ENCODE measurements around the gene PRAMEF12.

The PRAMEF12 gene

GRCh38 chr1:12757836-12758235, 15.7 kb upstream of the PRAMEF12 start:
- no peak for DNase-seq
- TF ChIP-seq POLR2A (IDR thresholded peaks at IDR 0.05; ENCODE audit: low read length) (no peak), GATA1 (IDR thresholded peaks at IDR 0.05; ENCODE audit: low read depth, low read length) (no peak)

GRCh38 chr1:12760256-12760795, 13.2 kb upstream of the PRAMEF12 start:
- no peak for TF ChIP-seq GATA1 (IDR thresholded peaks at IDR 0.05; ENCODE audit: low read depth, low read length)
- no peak for TF ChIP-seq POLR2A (IDR thresholded peaks at IDR 0.05; ENCODE audit: low read length)
- DNase-seq = no peak

- no peak for DNase-seq
- TF ChIP-seq POLR2A (IDR thresholded peaks at IDR 0.05; ENCODE audit: low read length) (no peak), GATA1 (IDR thresholded peaks at IDR 0.05; ENCODE audit: low read depth, low read length) (no peak)
Observed at GRCh38 chr1:12761781-12762180, 11.8 kb upstream of the PRAMEF12 start.

- no peak for TF ChIP-seq GATA1 (IDR thresholded peaks at IDR 0.05; ENCODE audit: low read depth, low read length)
- no peak for TF ChIP-seq POLR2A (IDR thresholded peaks at IDR 0.05; ENCODE audit: low read length)
Observed at GRCh38 chr1:12762766-12763165, 10.8 kb upstream of the PRAMEF12 start.

GRCh38 chr1:12763479-12763878, 10.1 kb upstream of the PRAMEF12 start:
- TF ChIP-seq GATA1 (IDR thresholded peaks at IDR 0.05; ENCODE audit: low read depth, low read length) (no peak), POLR2A (IDR thresholded peaks at IDR 0.05; ENCODE audit: low read length) (no peak)
- no peak for DNase-seq

More at GRCh38 chr1:12762766-12763165, 10.8 kb upstream of the PRAMEF12 start:
- no peak for DNase-seq

- no peak for DNase-seq
- TF ChIP-seq GATA1 (IDR thresholded peaks at IDR 0.05; ENCODE audit: low read depth, low read length) = no peak
- no peak for TF ChIP-seq POLR2A (IDR thresholded peaks at IDR 0.05; ENCODE audit: low read length)
Observed at GRCh38 chr1:12764016-12764415, 9.5 kb upstream of the PRAMEF12 start.

- TF ChIP-seq GATA1 (IDR thresholded peaks at IDR 0.05; ENCODE audit: low read depth, low read length) = no peak
- TF ChIP-seq POLR2A (IDR thresholded peaks at IDR 0.05; ENCODE audit: low read length) = no peak
- DNase-seq = no peak
Observed at GRCh38 chr1:12769031-12769430, 4.5 kb upstream of the PRAMEF12 start.

- TF ChIP-seq POLR2A (IDR thresholded peaks at IDR 0.05; ENCODE audit: low read length) = no peak
- no peak for TF ChIP-seq GATA1 (IDR thresholded peaks at IDR 0.05; ENCODE audit: low read depth, low read length)
- no peak for DNase-seq
Observed at GRCh38 chr1:12769976-12770505, 3.5 kb upstream of the PRAMEF12 start.

GRCh38 chr1:12770620-12771019, 2.9 kb upstream of the PRAMEF12 start:
- DNase-seq = no peak
- TF ChIP-seq POLR2A (IDR thresholded peaks at IDR 0.05; ENCODE audit: low read length) = no peak
- TF ChIP-seq GATA1 (IDR thresholded peaks at IDR 0.05; ENCODE audit: low read depth, low read length) = no peak

- DNase-seq = no peak
Observed at GRCh38 chr1:12771186-12771585, 2.4 kb upstream of the PRAMEF12 start.

GRCh38 chr1:12772520-12772919, 1.0 kb upstream of the PRAMEF12 start:
- TF ChIP-seq GATA1 (IDR thresholded peaks at IDR 0.05; ENCODE audit: low read depth, low read length) (no peak), POLR2A (IDR thresholded peaks at IDR 0.05; ENCODE audit: low read length) (no peak)
- no peak for DNase-seq

More at GRCh38 chr1:12771186-12771585, 2.4 kb upstream of the PRAMEF12 start:
- no peak for TF ChIP-seq GATA1 (IDR thresholded peaks at IDR 0.05; ENCODE audit: low read depth, low read length)
- TF ChIP-seq POLR2A (IDR thresholded peaks at IDR 0.05; ENCODE audit: low read length) = no peak

GRCh38 chr1:12774801-12775345, 1.3 kb downstream of the PRAMEF12 start:
- no peak for DNase-seq
- TF ChIP-seq GATA1 (IDR thresholded peaks at IDR 0.05; ENCODE audit: low read depth, low read length) (no peak), POLR2A (IDR thresholded peaks at IDR 0.05; ENCODE audit: low read length) (no peak)

- no peak for DNase-seq
- TF ChIP-seq GATA1 (IDR thresholded peaks at IDR 0.05; ENCODE audit: low read depth, low read length) = no peak
- TF ChIP-seq POLR2A (IDR thresholded peaks at IDR 0.05; ENCODE audit: low read length) = no peak
Observed at GRCh38 chr1:12775443-12775842, 1.9 kb downstream of the PRAMEF12 start.

GRCh38 chr1:12776801-12777557, 3.4 kb downstream of the PRAMEF12 start:
- DNase-seq = no peak
- TF ChIP-seq GATA1 (IDR thresholded peaks at IDR 0.05; ENCODE audit: low read depth, low read length) (no peak), POLR2A (IDR thresholded peaks at IDR 0.05; ENCODE audit: low read length) (no peak)
